Gastrocnemius medialis (tissue), 4 donors: ENCODE results near the gene INPP5J. TPM values are rescaled to one million over a fixed set of nuclear protein-coding genes. Genes with fewer than 3 reads are reported as not detected.

Experiments used
- ATAC-seq, 2 donors: fragments of 150-250 bp; one replicate each; pipeline ENCODE4 v1.9.1; 2016
- DNase-seq, 2 donors: peaks; one replicate each; pipeline ENCODE4 v3.0.0-alpha.2; 2019
- H3K27ac ChIP-seq, 4 donors: fragments of 200-600 bp; sonication (generic); 1 replicate in 1 of 4; 2 replicates in 3 of 4; pipeline ENCODE4 v1.5.1; 2016 to 2018; ENCODE audit warnings: mild to moderate bottlenecking in 2 of 4, moderate library complexity in 1 of 4
- H3K27me3 ChIP-seq, 3 donors: fragments of 200-600 bp; sonication (generic) in 2 of 3; 1 replicate in 1 of 3; 2 replicates in 2 of 3; pipeline versions ENCODE4 v1.5.1 to v1.6.0; 2016 to 2019; ENCODE audit warnings: mild to moderate bottlenecking in 1 of 3, moderate library complexity in 1 of 3
- H3K36me3 ChIP-seq, 2 donors: fragments of 200-600 bp; sonication (generic) in 1 of 2; one replicate each; pipeline ENCODE4 v1.5.1; 2017 to 2018
- H3K4me1 ChIP-seq, 2 donors: fragments of 200-600 bp; sonication (generic) in 1 of 2; one replicate each; pipeline ENCODE4 v1.5.1; 2016 to 2017; ENCODE audit warnings: mild to moderate bottlenecking in 2 of 2
- H3K4me3 ChIP-seq, 4 donors: fragments of 200-600 bp; sonication (generic) in 3 of 4; 1 replicate in 1 of 4; 2 replicates in 3 of 4; pipeline ENCODE4 v1.5.1; 2016 to 2019; ENCODE audit warnings: mild to moderate bottlenecking in 2 of 4
- H3K9me3 ChIP-seq, 3 donors: fragments of 200-600 bp; sonication (generic) in 2 of 3; 1 replicate in 1 of 3; 2 replicates in 2 of 3; pipeline ENCODE4 v1.5.1; 2016 to 2019
- CTCF ChIP-seq, 5 experiments: fragments of 450-650 bp in 3 of 5; fragments of 200-600 bp in 2 of 5; sonication (generic) in 2 of 5; IDR thresholded peaks in 4 of 5; conservative IDR thresholded peaks in 1 of 5; 1 replicate in 4 of 5; 2 replicates in 1 of 5; pipeline ENCODE4 v1.5.1; 2016 to 2019; ENCODE audit warnings: antibody characterized with exemption in 5 of 5, mild to moderate bottlenecking in 3 of 5, moderate library complexity in 3 of 5
- POLR2A ChIP-seq, 2 donors: fragments of 450-650 bp; IDR thresholded peaks; one replicate each; pipeline ENCODE4 v1.6.1; 2017; ENCODE audit warnings: antibody characterized with exemption in 2 of 2, mild to moderate bottlenecking in 2 of 2, moderate library complexity in 2 of 2
- in situ Hi-C, 4 donors: fragments of 200-750 bp; cut with MboI; loops; one replicate each; pipeline versions ENCODE4 v1.15.0 to v1.8.0; 2017; ENCODE audit warnings: low sequenced_read_pairs in 4 of 4
- intact Hi-C: fragments of 100-400 bp; cut with DNase I; formaldehyde crosslinking; loops from one replicate; pipeline ENCODE4 v1.15.1; 2023; ENCODE audit warnings: low total_unique reads
- total RNA-seq, 4 donors: library from RNA; depleted of rRNA; stranded (reverse); fragments of >200 nt; gene quantifications; one replicate each; pipeline versions ENCODE4 v1.1.0 to v1.2.3, GENCODE V29; 2016

INPP5J gene
- total RNA-seq, 4 donors from 2014 or later, result 0.15 to 0.33 (median 0.28) TPM

- Histone ChIP-seq H3K27me3 (peaks cover 0 to 4% (median 0%) of the 10 kb centered on the region in 3 donors), H3K36me3 (no peaks in the 10 kb centered on the region), H3K4me1 (no peaks in the 10 kb centered on the region), H3K27ac (no peak overlapping the region), H3K4me3 (no peak overlapping the region), H3K9me3 (no peaks in the 10 kb centered on the region)
- no peak for ATAC-seq
- DNase-seq, result no peak
- in situ Hi-C loops (loop anchor here in 1 of 4 donors (25.0 kb wide), 1 partner anchor 374 kb away; no protein-coding TSS in a partner anchor), intact Hi-C loops (no loop called here)
- no peak for TF ChIP-seq CTCF (IDR thresholded peaks at IDR 0.05 in 4 of 5, conservative IDR thresholded peaks at IDR 0.05 in 1 of 5)
- no peak for TF ChIP-seq POLR2A (IDR thresholded peaks at IDR 0.05)
Measured at GRCh38 chr22:31136711-31137110, 13.9 kb downstream of the INPP5J start.

- no peak for ATAC-seq
Measured at GRCh38 chr22:31137721-31138120, 15.0 kb downstream of the INPP5J start.

GRCh38 chr22:31138126-31138525, 15.4 kb downstream of the INPP5J start:
- in situ Hi-C loops, result loop anchor here in 1 of 4 donors (25.0 kb wide), 1 partner anchor 376 kb away; no protein-coding TSS in a partner anchor
- H3K4me1 ChIP-seq, result no peaks in the 10 kb centered on the region
- ATAC-seq (no peak), DNase-seq (no peak)
- intact Hi-C loops, result no loop called here
- no peak for TF ChIP-seq CTCF (IDR thresholded peaks at IDR 0.05 in 4 of 5, conservative IDR thresholded peaks at IDR 0.05 in 1 of 5)
- TF ChIP-seq POLR2A (IDR thresholded peaks at IDR 0.05), result no peak
- H3K9me3 ChIP-seq, result no peaks in the 10 kb centered on the region
- peaks cover 0 to 4% (median 0%) of the 10 kb centered on the region in 3 donors for H3K27me3 ChIP-seq
- H3K36me3 ChIP-seq, result no peaks in the 10 kb centered on the region
- H3K4me3 ChIP-seq, result no peak overlapping the region
- no peak overlapping the region for H3K27ac ChIP-seq

More at GRCh38 chr22:31137721-31138120, 15.0 kb downstream of the INPP5J start:
- Histone ChIP-seq H3K9me3 (no peaks in the 10 kb centered on the region), H3K4me3 (no peak overlapping the region), H3K4me1 (no peaks in the 10 kb centered on the region), H3K36me3 (no peaks in the 10 kb centered on the region), H3K27me3 (peaks cover 0 to 4% (median 0%) of the 10 kb centered on the region in 3 donors), H3K27ac (no peak overlapping the region)
- TF ChIP-seq POLR2A (IDR thresholded peaks at IDR 0.05), result no peak
- in situ Hi-C loops, result loop anchor here in 1 of 4 donors (25.0 kb wide), 1 partner anchor 375 kb away; no protein-coding TSS in a partner anchor
- intact Hi-C loops, result no loop called here
- no peak for DNase-seq

GRCh38 chr22:31139066-31139465, 16.3 kb downstream of the INPP5J start:
- in situ Hi-C loops (loop anchor here in 1 of 4 donors (25.0 kb wide), 1 partner anchor 377 kb away; no protein-coding TSS in a partner anchor), intact Hi-C loops (no loop called here)
- Histone ChIP-seq H3K27me3 (peaks cover 0 to 4% (median 0%) of the 10 kb centered on the region in 3 donors), H3K27ac (no peak overlapping the region), H3K4me3 (no peak overlapping the region), H3K9me3 (no peaks in the 10 kb centered on the region), H3K4me1 (no peaks in the 10 kb centered on the region), H3K36me3 (no peaks in the 10 kb centered on the region)
- TF ChIP-seq POLR2A (IDR thresholded peaks at IDR 0.05), result no peak
- no peak for TF ChIP-seq CTCF (IDR thresholded peaks at IDR 0.05 in 4 of 5, conservative IDR thresholded peaks at IDR 0.05 in 1 of 5)
- ATAC-seq, result no peak
- no peak for DNase-seq

- DNase-seq (no peak), ATAC-seq (no peak)
- TF ChIP-seq CTCF (IDR thresholded peaks at IDR 0.05 in 4 of 5, conservative IDR thresholded peaks at IDR 0.05 in 1 of 5), result no peak
- no peak for TF ChIP-seq POLR2A (IDR thresholded peaks at IDR 0.05)
- no peak within 1 kb of the TSS for H3K27ac ChIP-seq
- H3K27me3 ChIP-seq, result peaks cover 0 to 4% (median 0%) of the 10 kb centered on the region in 3 donors
- in situ Hi-C loops, result loop anchor here in 2 of 4 donors (10.0 to 25.0 kb wide), 2 partner anchors 185 to 378 kb away; no protein-coding TSS in a partner anchor
- intact Hi-C loops, result no loop called here
- no peak within 1 kb of the TSS for H3K4me3 ChIP-seq
- H3K9me3 ChIP-seq, result no peaks in the 10 kb centered on the region
- no peaks in the 10 kb centered on the region for H3K36me3 ChIP-seq
- H3K4me1 ChIP-seq, result no peaks in the 10 kb centered on the region
Measured at GRCh38 chr22:31139866-31140716, 17.3 kb downstream of the INPP5J start, which contains the start of gene PLA2G3. TSS of gene PLA2G3 (minus strand) at chr22:31140508. CDS start at chr22:31140354, 154 bp downstream.
